ENCODE results near the gene MPEG1.

- TF ChIP-seq CTCF (conservative IDR thresholded peaks at IDR 0.05 in 1 of 2, IDR thresholded peaks at IDR 0.05 in 1 of 2; ENCODE audit: low read depth in 1 of 2, low read length in 2 of 2) = no peak
- no peak for TF ChIP-seq EZH2 (IDR thresholded peaks at IDR 0.05; ENCODE audit: low read length, missing control alignments)
Observed at GRCh38 chr11:59178402-59178801, 34.3 kb downstream of the MPEG1 start.

Measured in fibroblast of lung (primary cell).